Body of pancreas (tissue), 4 donors: ENCODE data around the gene CACYBP. TPM values are rescaled to one million over a fixed set of nuclear protein-coding genes. Genes with fewer than 3 reads are reported as not detected.

Experiments used
- ATAC-seq: fragments of 150-250 bp; one replicate; pipeline ENCODE4 v1.9.1; 2016
- DNase-seq, 4 donors: peaks; one replicate each; pipeline ENCODE4 v3.0.0-alpha.2; 2019
- H3K27ac ChIP-seq, 4 donors: fragments of 200-600 bp; sonication (generic); 1 replicate in 3 of 4; 2 replicates in 1 of 4; pipeline versions ENCODE4 v1.5.1 to v1.6.1; 2016 to 2019; ENCODE audit warnings: mild to moderate bottlenecking in 1 of 4, mixed read lengths in 1 of 4, moderate library complexity in 1 of 4
- H3K27me3 ChIP-seq, 2 donors: fragments of 200-600 bp; sonication (generic); one replicate each; pipeline ENCODE4 v1.6.0; 2016; ENCODE audit warnings: mild to moderate bottlenecking in 1 of 2
- H3K36me3 ChIP-seq, 2 donors: fragments of 200-600 bp; sonication (generic); replicated peaks in 1 of 2; 2 replicates each; pipeline ENCODE4 v1.5.1; 2016; ENCODE audit warnings: low read depth in 2 of 2; ENCODE audit not compliant: insufficient read depth in 1 of 2
- H3K4me1 ChIP-seq: fragments of 200-600 bp; sonication (generic); one replicate; pipeline ENCODE4 v1.6.0; 2016
- H3K4me3 ChIP-seq, 2 donors: fragments of 200-600 bp; sonication (generic); 1 replicate in 1 of 2; 2 replicates in 1 of 2; pipeline ENCODE4 v1.5.1; 2016 to 2019
- H3K9me3 ChIP-seq, 3 donors: fragments of 200-600 bp; sonication (generic); 1 replicate in 2 of 3; 2 replicates in 1 of 3; pipeline ENCODE4 v1.5.1; 2016
- CTCF ChIP-seq, 7 experiments: fragments of 450-650 bp in 4 of 7; fragments of 200-600 bp in 3 of 7; sonication (generic) in 3 of 7; IDR thresholded peaks; one replicate each; pipeline ENCODE4 v1.5.1; 2016 to 2019; ENCODE audit warnings: antibody characterized with exemption in 7 of 7
- POLR2A ChIP-seq, 3 donors: fragments of 450-650 bp; IDR thresholded peaks; one replicate each; pipeline ENCODE4 v1.6.1; 2016; ENCODE audit warnings: antibody characterized with exemption in 3 of 3, mild to moderate bottlenecking in 2 of 3
- WGBS, 2 donors: methylation state at CpG; one replicate each; pipeline ENCODE4 v1.1.5; 2017; 5-methylcytosine and 5-hydroxymethylcytosine counted together
- intact Hi-C: fragments of 100-400 bp; cut with DNase I; formaldehyde crosslinking; loops from one replicate; pipeline ENCODE4 v1.15.1; 2023
- total RNA-seq, 2 donors: library from RNA; depleted of rRNA; stranded (reverse); fragments of >200 nt; gene quantifications; one replicate each; pipeline ENCODE4 v1.1.0, GENCODE V29; 2016

Gene CACYBP
- total RNA-seq, 2 donors from 2014 or later = 43.5 to 86.9 TPM

DNA sequence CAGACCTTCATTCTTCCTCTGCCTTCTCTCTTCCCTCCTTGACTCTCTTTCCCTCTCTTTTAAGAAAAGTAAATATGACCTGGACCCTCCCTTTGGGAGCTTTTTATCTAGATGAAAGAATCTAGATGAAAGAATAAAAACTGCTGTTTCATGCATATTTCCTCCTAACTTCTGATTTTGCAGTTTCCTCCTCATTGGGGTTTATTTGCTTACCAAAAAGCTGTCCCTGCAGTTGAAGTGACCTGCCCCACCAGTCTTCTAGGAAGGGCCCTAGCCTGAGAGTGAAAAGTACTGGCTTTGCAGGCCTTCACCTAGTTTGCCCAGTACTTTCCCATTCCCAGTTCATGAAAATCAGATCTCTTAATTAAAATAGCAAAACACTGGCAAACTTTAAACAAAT lies 28.3 kb upstream of the CACYBP start:
- no peaks in the 10 kb centered on the region for H3K9me3 ChIP-seq
- H3K27me3 ChIP-seq = no peaks in the 10 kb centered on the region
- no peak overlapping the region for H3K4me3 ChIP-seq
- peaks cover 22% of the 10 kb centered on the region for H3K4me1 ChIP-seq
- ATAC-seq (no peak), DNase-seq (no peak)
- H3K36me3 ChIP-seq = peaks cover 0 to 2% of the 10 kb centered on the region in 2 donors
- intact Hi-C loops = no loop called here
- TF ChIP-seq POLR2A (IDR thresholded peaks at IDR 0.05) = no peak
- no peak for TF ChIP-seq CTCF (IDR thresholded peaks at IDR 0.05)
- H3K27ac ChIP-seq = no peak overlapping the region

DNA sequence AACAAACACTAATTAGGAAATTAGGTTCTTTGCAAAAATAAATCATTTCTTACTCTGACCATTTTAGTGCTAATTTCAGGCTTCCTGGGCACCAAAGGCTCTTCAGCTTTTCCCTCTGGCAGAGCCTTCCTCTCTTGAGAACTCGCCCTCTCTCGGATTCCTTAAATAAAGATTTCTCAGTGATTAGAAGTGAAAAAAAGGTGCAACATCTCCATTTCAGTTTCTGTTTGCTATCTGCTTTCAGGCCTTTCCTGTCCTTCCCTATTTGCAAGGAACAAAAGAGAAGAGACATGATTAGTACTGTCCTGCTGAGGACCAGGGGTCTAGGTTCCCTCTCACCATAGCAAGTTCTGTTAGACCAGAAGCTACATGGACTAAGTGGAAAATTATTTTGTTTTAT lies 27.8 kb upstream of the CACYBP start:
- 76 to 86% methylated on average over 2 of the region's 2 CpGs for WGBS, 2 donors
- Histone ChIP-seq H3K36me3 (peaks cover 0 to 4% of the 10 kb centered on the region in 2 donors), H3K4me3 (no peak overlapping the region), H3K4me1 (peaks cover 20% of the 10 kb centered on the region), H3K9me3 (no peaks in the 10 kb centered on the region), H3K27me3 (no peaks in the 10 kb centered on the region), H3K27ac (no peak overlapping the region)
- DNase-seq (no peak), ATAC-seq (no peak)
- intact Hi-C loops = no loop called here
- TF ChIP-seq POLR2A (IDR thresholded peaks at IDR 0.05) (no peak), CTCF (IDR thresholded peaks at IDR 0.05) (no peak)

- H3K4me1 ChIP-seq = peaks cover 11% of the 10 kb centered on the region
- DNase-seq = peak; percentile 26 to 49 (median 37)
- 42 to 48% methylated on average over 2 of the region's 2 CpGs for WGBS, 2 donors
- ATAC-seq = no peak
- no peak overlapping the region for H3K4me3 ChIP-seq
- no peak for TF ChIP-seq POLR2A (IDR thresholded peaks at IDR 0.05)
- TF ChIP-seq CTCF (IDR thresholded peaks at IDR 0.05) = no peak
- intact Hi-C loops = no loop called here
- H3K27me3 ChIP-seq = no peaks in the 10 kb centered on the region
- H3K9me3 ChIP-seq = no peaks in the 10 kb centered on the region
- peaks cover 0 to 8% of the 10 kb centered on the region in 2 donors for H3K36me3 ChIP-seq
- peak overlapping the region in 1 of 4 donors; percentile 2 for H3K27ac ChIP-seq
These were observed 25.0 kb upstream of the CACYBP start for GRCh38 chr1:174974711-174975119.

DNA sequence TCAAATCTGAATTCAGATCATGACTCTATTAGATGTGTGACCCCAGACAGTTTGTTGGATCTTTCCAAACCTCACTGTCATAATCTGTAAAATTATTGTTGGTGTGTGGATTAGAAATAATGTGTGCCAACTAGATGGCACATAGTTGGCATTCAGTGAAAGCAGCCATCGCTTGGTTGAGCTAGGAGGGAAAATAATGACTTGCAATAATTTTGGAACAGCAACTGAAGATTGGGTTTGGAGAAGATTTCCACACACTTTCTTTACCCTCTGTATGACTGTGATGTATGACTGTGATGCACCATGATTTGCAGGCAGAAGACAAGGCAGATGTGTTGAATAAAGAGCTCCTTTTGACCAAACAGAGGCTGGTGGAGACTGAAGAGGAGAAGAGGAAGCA lies 24.0 kb upstream of the CACYBP start:
- H3K4me1 ChIP-seq = peaks cover 11% of the 10 kb centered on the region
- H3K9me3 ChIP-seq = no peaks in the 10 kb centered on the region
- peaks cover 0 to 8% of the 10 kb centered on the region in 2 donors for H3K36me3 ChIP-seq
- H3K27ac ChIP-seq = no peak overlapping the region
- no peak overlapping the region for H3K4me3 ChIP-seq
- DNase-seq (no peak), ATAC-seq (no peak)
- no peak for TF ChIP-seq POLR2A (IDR thresholded peaks at IDR 0.05)
- TF ChIP-seq CTCF (IDR thresholded peaks at IDR 0.05) = no peak
- intact Hi-C loops = no loop called here
- H3K27me3 ChIP-seq = no peaks in the 10 kb centered on the region
- WGBS, 2 donors = 68 to 71% methylated on average over 1 of the region's 1 CpG

GRCh38 chr1:174976436-174977108 lies 23.2 kb upstream of the CACYBP start:
- ATAC-seq = peak; percentile 24

More at GRCh38 chr1:174976436-174977108, 23.2 kb upstream of the CACYBP start:
- 81 to 86% methylated on average over 4 of the region's 4 CpGs for WGBS, 2 donors
- intact Hi-C loops = no loop called here
- Histone ChIP-seq H3K36me3 (peaks cover 0 to 8% of the 10 kb centered on the region in 2 donors), H3K27ac (no peak overlapping the region), H3K27me3 (no peaks in the 10 kb centered on the region), H3K9me3 (no peaks in the 10 kb centered on the region), H3K4me3 (no peak overlapping the region), H3K4me1 (peaks cover 11% of the 10 kb centered on the region)
- no peak for TF ChIP-seq CTCF (IDR thresholded peaks at IDR 0.05)
- no peak for TF ChIP-seq POLR2A (IDR thresholded peaks at IDR 0.05)
- DNase-seq = no peak
